GM12878 (cell line): Measurements from ENCODE around the gene C20orf202. TPM values are rescaled to one million over a fixed set of nuclear protein-coding genes. Genes with fewer than 3 reads are reported as not detected.
A peak's percentile ranks its signal among the peaks of the same experiment; 100 is the strongest.

Experiments used
- ATAC-seq: fragments of 200-7000 bp; cut with Tn5 transposase; 3 replicates; pipeline ENCODE4 v1.9.1; 2020; ENCODE audit warnings: mild to moderate bottlenecking, moderate library complexity
- BruUV-seq: library from RNA; stranded (reverse); fragments of 400-500 nt; replicated peaks from 2 replicates; lab custom pipeline; 2021; lab: Mats Ljungman, UMichigan
- CTCF ChIA-PET: fragments of 300-600 bp; sonication (Branson Sonifier 250); formaldehyde crosslinking; extraction: SDS; loops from one replicate; lab custom pipeline; 2021; ENCODE audit warnings: inconsistent platforms; lab: Yijun Ruan, JAX
- POLR2A ChIA-PET: fragments of 350-600 bp; formaldehyde crosslinking; extraction: SDS; loops from one replicate; lab custom pipeline; 2021; ENCODE audit warnings: inconsistent platforms; lab: Charles Lee
- RAD21 ChIA-PET: fragments of 300-600 bp; sonication (Branson Sonifier 250); formaldehyde crosslinking; loops from one replicate; lab custom pipeline; 2023; ENCODE audit warnings: antibody characterized with exemption; ENCODE audit not compliant: unreplicated experiment; lab: Charles Lee
- SMC1A ChIA-PET: fragments of 300-600 bp; sonication (Branson Sonifier 250); formaldehyde crosslinking; loops from one replicate; lab custom pipeline; 2023; ENCODE audit not compliant: unreplicated experiment, uncharacterized antibody; lab: Charles Lee
- DNase-seq: peaks from one replicate; pipeline ENCODE4 v3.0.0-alpha.2; 2011; ENCODE audit warnings: low read depth, low spot score
- FAIRE-seq: peaks from 3 replicates; lab custom pipeline; 2011; peaks lifted over from hg19 to GRCh38; lab: Jason Lieb, UNC
- H2AFZ ChIP-seq: 2 replicates; pipeline ENCODE4 v1.6.0; 2011; ENCODE audit warnings: low read depth, low read length, control low read depth; ENCODE audit not compliant: control insufficient read depth
- H3K27ac ChIP-seq: 2 replicates; pipeline ENCODE4 v1.5.1; 2011; ENCODE audit warnings: control low read depth; ENCODE audit not compliant: control insufficient read depth, insufficient read depth
- H3K27me3 ChIP-seq, 2 experiments: replicated peaks in 1 of 2; 2 replicates each; pipeline versions ENCODE4 v1.6.0 to v1.6.1; 2011; ENCODE audit warnings: low read length in 1 of 2; ENCODE audit not compliant: control insufficient read depth in 2 of 2, insufficient read depth in 2 of 2
- H3K36me3 ChIP-seq, 2 experiments: 2 replicates each; pipeline ENCODE4 v1.5.1; 2011; ENCODE audit warnings: low read length in 1 of 2; ENCODE audit not compliant: control insufficient read depth in 2 of 2, insufficient read depth in 2 of 2
- H3K4me1 ChIP-seq: 2 replicates; pipeline ENCODE4 v1.6.1; 2011; ENCODE audit warnings: mild to moderate bottlenecking, low read length, moderate library complexity, mixed read lengths; ENCODE audit not compliant: control insufficient read depth, insufficient read depth
- H3K4me2 ChIP-seq: 2 replicates; pipeline ENCODE4 v1.6.0; 2011; ENCODE audit warnings: control low read depth; ENCODE audit not compliant: control insufficient read depth, insufficient read depth
- H3K4me3 ChIP-seq: fragments of 200-600 bp; sonication (generic); 2 replicates; pipeline ENCODE4 v1.5.1; 2016
- H3K79me2 ChIP-seq: 2 replicates; pipeline ENCODE4 v1.6.0; 2011; ENCODE audit warnings: low read length; ENCODE audit not compliant: control insufficient read depth, insufficient read depth
- H3K9ac ChIP-seq: 2 replicates; pipeline ENCODE4 v1.8.0; 2011; ENCODE audit warnings: low read length, control low read depth, mixed read lengths; ENCODE audit not compliant: control insufficient read depth, insufficient read depth
- H3K9me3 ChIP-seq: replicated peaks from 3 replicates; pipeline ENCODE4 v1.5.1; 2011; ENCODE audit warnings: mild to moderate bottlenecking, low read length; ENCODE audit not compliant: control insufficient read depth, insufficient read depth
- H4K20me1 ChIP-seq: 2 replicates; pipeline ENCODE4 v1.6.0; 2011; ENCODE audit not compliant: control insufficient read depth, insufficient read depth
- BACH1 ChIP-seq: fragments of 450-650 bp; IDR thresholded peaks from 2 replicates; pipeline ENCODE4 v1.6.1; 2017; ENCODE audit warnings: mild to moderate bottlenecking, borderline replicate concordance
- BCL11A ChIP-seq: IDR thresholded peaks from 2 replicates; pipeline ENCODE4 v1.6.1; 2011; ENCODE audit warnings: low read depth, low read length
- CREM ChIP-seq: IDR thresholded peaks from 2 replicates; pipeline ENCODE4 v1.6.1; 2014; ENCODE audit warnings: antibody characterized with exemption, low read depth
- CTCF ChIP-seq, 3 experiments: IDR thresholded peaks in 2 of 3; conservative IDR thresholded peaks in 1 of 3; 2 replicates each; pipeline ENCODE4 v1.5.1; 2011; ENCODE audit warnings: low read depth in 3 of 3, low read length in 3 of 3, mild to moderate bottlenecking in 3 of 3, control low read depth in 2 of 3, moderate library complexity in 2 of 3, inconsistent platforms in 1 of 3, mixed read lengths in 1 of 3; ENCODE audit not compliant: control insufficient read depth in 2 of 3, insufficient read depth in 1 of 3; ENCODE audit errors: extremely low read depth in 1 of 3
- FOXK2 ChIP-seq: fragments of 450-650 bp; IDR thresholded peaks from 2 replicates; pipeline ENCODE4 v1.6.1; 2017; ENCODE audit warnings: mild to moderate bottlenecking, moderate library complexity
- HDGF ChIP-seq: fragments of 450-650 bp; IDR thresholded peaks from 2 replicates; pipeline ENCODE4 v1.6.1; 2016; ENCODE audit warnings: antibody characterized with exemption
- NFIC ChIP-seq: IDR thresholded peaks from 2 replicates; pipeline ENCODE4 v1.6.1; 2012; ENCODE audit warnings: low read depth, mild to moderate bottlenecking, inconsistent platforms, low read length, moderate library complexity
- PML ChIP-seq: IDR thresholded peaks from 2 replicates; pipeline ENCODE4 v1.6.1; 2012; ENCODE audit warnings: low read length, inconsistent platforms
- RAD21 ChIP-seq: IDR thresholded peaks from 2 replicates; pipeline ENCODE4 v1.6.1; 2011; ENCODE audit warnings: mild to moderate bottlenecking, low read depth, low read length, moderate library complexity; ENCODE audit not compliant: insufficient read depth
- RB1 ChIP-seq: fragments of 450-650 bp; formaldehyde crosslinking; IDR thresholded peaks from 2 replicates; pipeline ENCODE4 v1.6.1; 2017; ENCODE audit warnings: mild to moderate bottlenecking, borderline replicate concordance
- SMC3 ChIP-seq: IDR thresholded peaks from 2 replicates; pipeline ENCODE4 v1.6.1; 2011; ENCODE audit warnings: low read length, improper control_type of control experiment, borderline replicate concordance
- SPI1 ChIP-seq: IDR thresholded peaks from 2 replicates; pipeline ENCODE4 v1.6.1; 2011; ENCODE audit warnings: low read depth, mild to moderate bottlenecking, low read length, moderate library complexity, borderline replicate concordance; ENCODE audit not compliant: insufficient read depth
- SUZ12 ChIP-seq: fragments of 200-600 bp; sonication (generic); IDR thresholded peaks from one replicate; pipeline ENCODE4 v1.6.1; 2018; ENCODE audit warnings: antibody characterized with exemption, mild to moderate bottlenecking; ENCODE audit not compliant: unreplicated experiment
- TCF12 ChIP-seq: IDR thresholded peaks from 2 replicates; pipeline ENCODE4 v1.6.1; 2011; ENCODE audit warnings: low read depth, mild to moderate bottlenecking, low read length
- YY1 ChIP-seq: IDR thresholded peaks from 2 replicates; pipeline ENCODE4 v1.6.1; 2011; ENCODE audit warnings: low read depth, mild to moderate bottlenecking, low read length
- ZNF384 ChIP-seq: IDR thresholded peaks from 2 replicates; pipeline ENCODE4 v1.6.1; 2012; ENCODE audit warnings: low read depth, mild to moderate bottlenecking, low read length, improper control_type of control experiment, borderline replicate concordance
- WGBS: methylation state at CpG from one replicate; pipeline ENCODE4 v1.1.6; 2016; ENCODE audit warnings: low lambda C conversion rate; ENCODE audit not compliant: insufficient replicate concordance, insufficient coverage; ENCODE audit errors: missing lambda C conversion rate; 5-methylcytosine and 5-hydroxymethylcytosine counted together
- in situ Hi-C: fragments of 300-500 bp; cut with MboI; formaldehyde crosslinking; loops from 9 replicates; pipeline ENCODE4 v1.14.3; 2018; ENCODE audit warnings: mixed read lengths
- intact Hi-C: fragments of 100-400 bp; cut with micrococcal nuclease; formaldehyde crosslinking; loops from one replicate; pipeline ENCODE4 v1.14.2; 2022; ENCODE audit not compliant: unreplicated experiment
- polyA plus RNA-seq, 11 experiments: library from polyadenylated mRNA; depleted of rRNA in 4 of 11; unstranded in 6 of 11; stranded (reverse) in 5 of 11; fragments of >200 nt; fragmentation: Nextera tagmentation in 4 of 11; fragmentation: Illumina TruSeq in 1 of 11; extraction: Ambion mirVana in 4 of 11; extraction: Trizol in 1 of 11; gene quantifications; 1 replicate in 1 of 11; 2 replicates in 10 of 11; pipeline versions ENCODE4 v1.2.1 to v1.2.3, GENCODE V29; 2011 to 2016; ENCODE audit warnings: inconsistent platforms in 2 of 11, missing spikeins in 2 of 11, low read depth in 1 of 11
- total RNA-seq, 4 experiments: library from RNA; depleted of rRNA in 3 of 4; stranded (reverse); fragments of >200 nt in 3 of 4; fragmentation: Illumina TruSeq in 1 of 4; extraction: Trizol in 1 of 4; gene quantifications; 2 replicates each; pipeline versions ENCODE4 v1.2.1 to v1.2.3, GENCODE V29; 2013 to 2021

Gene C20orf202
- total and polyA plus RNA-seq, 10 of the 15 experiments (the other 5 are each of a cell fraction or from before 2014, with no cell fraction given), result 0.04 TPM; not detected in 8

DNA sequence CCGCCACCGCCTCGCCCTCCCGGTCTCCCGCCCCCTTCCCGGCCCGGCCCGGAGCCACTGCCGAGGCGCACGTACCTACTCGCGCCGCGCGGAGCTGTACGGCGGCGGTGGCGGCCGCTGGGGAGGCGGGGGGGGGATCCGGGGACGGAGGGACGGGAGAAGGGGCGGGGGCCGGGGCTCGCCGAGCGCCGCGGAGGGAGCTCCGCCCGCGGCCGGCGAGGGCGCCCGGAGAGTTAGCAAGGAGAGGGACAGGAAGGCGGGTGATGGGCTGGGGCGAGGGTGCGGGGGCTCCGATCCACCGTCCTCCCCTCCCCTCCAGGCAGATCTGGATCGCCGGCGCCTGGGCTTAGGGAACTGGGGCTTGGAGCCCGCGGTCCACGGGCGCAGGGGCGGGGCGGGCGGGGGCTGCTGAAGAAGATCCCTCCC is 17.9 kb upstream of the C20orf202 start:
- no TSS peak for BruUV-seq
- intact Hi-C loops (no loop called here), in situ Hi-C loops (no loop called here)
- CTCF ChIA-PET, result no interaction called here
- POLR2A ChIA-PET, result no interaction called here
- no CpG with 5 or more reads among the region's 54 CpGs for WGBS
- no peak for DNase-seq
- peaks cover 2 to 4% of the 10 kb centered on the region in 2 experiments; a peak in 3 of 4 replicates for H3K27me3 ChIP-seq
- H4K20me1 ChIP-seq, result no peaks in the 10 kb centered on the region
- no peaks in the 10 kb centered on the region for H3K9me3 ChIP-seq
- H3K4me3 ChIP-seq, result no peak overlapping the region
- TF ChIP-seq SUZ12 (peak; percentile 30), TCF12 (no peak)
- H3K36me3 ChIP-seq, result no peaks in the 10 kb centered on the region
- no peak overlapping the region for H3K27ac ChIP-seq
- no peaks in the 10 kb centered on the region for H3K4me1 ChIP-seq
- H3K9ac ChIP-seq, result no peak overlapping the region
- no peak for FAIRE-seq
- H3K79me2 ChIP-seq, result no peaks in the 10 kb centered on the region
- SMC1A ChIA-PET, result no interaction called here
- no peak overlapping the region for H2AFZ ChIP-seq
- RAD21 ChIA-PET, result no interaction called here
- H3K4me2 ChIP-seq, result no peak overlapping the region; the same call in 1 of the 2 replicates
- peak; percentile 22 for ATAC-seq

DNA sequence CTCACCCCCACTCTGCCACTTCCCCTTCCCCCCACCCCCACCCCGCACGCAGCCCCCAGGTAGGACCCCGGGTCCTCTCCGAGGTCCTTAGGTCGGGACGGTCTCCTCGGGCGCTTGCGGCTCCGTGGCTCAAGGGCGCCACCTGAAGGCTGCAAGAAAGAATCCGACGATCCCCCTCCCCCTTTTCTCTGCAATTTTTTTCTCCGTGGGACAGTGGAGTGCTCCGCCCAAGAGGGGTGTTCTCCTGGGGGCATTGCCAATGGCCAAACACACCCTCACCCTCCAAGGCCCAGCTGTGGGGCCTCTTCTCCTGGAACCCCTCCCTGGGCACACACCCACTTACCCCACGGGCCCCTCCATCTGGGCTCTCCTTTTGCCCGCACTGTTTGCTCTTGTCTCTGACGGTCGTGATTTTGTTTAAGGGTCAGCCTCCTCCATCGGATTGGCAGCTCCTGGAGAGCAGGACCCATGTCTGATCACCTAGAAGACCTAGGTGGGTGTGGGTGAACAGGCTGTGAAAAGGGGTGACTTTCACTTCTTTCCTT is 17.4 kb upstream of the C20orf202 start:
- no peaks in the 10 kb centered on the region for H4K20me1 ChIP-seq
- ChIA-PET SMC1A (no interaction called here), POLR2A (no interaction called here), CTCF (no interaction called here), RAD21 (no interaction called here)
- H3K27me3 ChIP-seq, result peaks cover 2 to 4% of the 10 kb centered on the region in 2 experiments; a peak in 3 of 4 replicates
- BruUV-seq, result no TSS peak
- no peak overlapping the region for H3K27ac ChIP-seq
- no peak overlapping the region for H3K9ac ChIP-seq
- intact Hi-C loops, result no loop called here
- in situ Hi-C loops, result no loop called here
- no peak for DNase-seq
- ATAC-seq, result peak; percentile 76
- no peaks in the 10 kb centered on the region for H3K4me1 ChIP-seq
- H3K4me2 ChIP-seq, result no peak overlapping the region
- H3K4me3 ChIP-seq, result no peak overlapping the region
- no peaks in the 10 kb centered on the region for H3K79me2 ChIP-seq
- no peak for FAIRE-seq
- no peaks in the 10 kb centered on the region for H3K36me3 ChIP-seq
- H2AFZ ChIP-seq, result no peak overlapping the region
- WGBS, result 16% methylated on average over 17 of the region's 20 CpGs
- H3K9me3 ChIP-seq, result no peaks in the 10 kb centered on the region
- TF ChIP-seq ZNF384, result peak; percentile 60; the same call in 1 of the 2 replicates
- TF ChIP-seq CTCF (IDR thresholded peaks at IDR 0.05 in 2 of 3, conservative IDR thresholded peaks at IDR 0.05 in 1 of 3; ENCODE audit: control insufficient read depth in 2 of 3, extremely low read depth in 1 of 3, insufficient read depth in 1 of 3, low read depth in 3 of 3, low read length in 3 of 3), result peak; percentile 42 to 55 (median 51)
- TF ChIP-seq FOXK2, result 0 out of 2 replicates have a peak, but pooled peaks have one; percentile 17
- TF ChIP-seq RAD21, result peak; percentile 58
- peak; percentile 17; the same call in 1 of the 2 replicates for TF ChIP-seq SMC3
- no peak for TF ChIP-seq PML
- TF ChIP-seq CREM, result no peak
- no peak for TF ChIP-seq SPI1
- TF ChIP-seq BACH1, result no peak
- TF ChIP-seq NFIC, result no peak
- 0 out of 2 replicates have a peak, but pooled peaks have one; percentile 10 for TF ChIP-seq YY1
- TF ChIP-seq BCL11A, result no peak
- TF ChIP-seq RB1, result no peak
- no peak for TF ChIP-seq HDGF
